Smooth muscle cell of trachea (primary cell): ENCODE measurements around the gene MCF2. TPM values are rescaled to one million over a fixed set of nuclear protein-coding genes. Genes with fewer than 3 reads are reported as not detected.

Experiments
- total RNA-seq: library from RNA; depleted of rRNA; stranded (reverse); fragments of >200 nt; gene quantifications from 2 replicates; pipeline ENCODE4 v1.2.1, GENCODE V29; 2014

Gene MCF2, protein sequence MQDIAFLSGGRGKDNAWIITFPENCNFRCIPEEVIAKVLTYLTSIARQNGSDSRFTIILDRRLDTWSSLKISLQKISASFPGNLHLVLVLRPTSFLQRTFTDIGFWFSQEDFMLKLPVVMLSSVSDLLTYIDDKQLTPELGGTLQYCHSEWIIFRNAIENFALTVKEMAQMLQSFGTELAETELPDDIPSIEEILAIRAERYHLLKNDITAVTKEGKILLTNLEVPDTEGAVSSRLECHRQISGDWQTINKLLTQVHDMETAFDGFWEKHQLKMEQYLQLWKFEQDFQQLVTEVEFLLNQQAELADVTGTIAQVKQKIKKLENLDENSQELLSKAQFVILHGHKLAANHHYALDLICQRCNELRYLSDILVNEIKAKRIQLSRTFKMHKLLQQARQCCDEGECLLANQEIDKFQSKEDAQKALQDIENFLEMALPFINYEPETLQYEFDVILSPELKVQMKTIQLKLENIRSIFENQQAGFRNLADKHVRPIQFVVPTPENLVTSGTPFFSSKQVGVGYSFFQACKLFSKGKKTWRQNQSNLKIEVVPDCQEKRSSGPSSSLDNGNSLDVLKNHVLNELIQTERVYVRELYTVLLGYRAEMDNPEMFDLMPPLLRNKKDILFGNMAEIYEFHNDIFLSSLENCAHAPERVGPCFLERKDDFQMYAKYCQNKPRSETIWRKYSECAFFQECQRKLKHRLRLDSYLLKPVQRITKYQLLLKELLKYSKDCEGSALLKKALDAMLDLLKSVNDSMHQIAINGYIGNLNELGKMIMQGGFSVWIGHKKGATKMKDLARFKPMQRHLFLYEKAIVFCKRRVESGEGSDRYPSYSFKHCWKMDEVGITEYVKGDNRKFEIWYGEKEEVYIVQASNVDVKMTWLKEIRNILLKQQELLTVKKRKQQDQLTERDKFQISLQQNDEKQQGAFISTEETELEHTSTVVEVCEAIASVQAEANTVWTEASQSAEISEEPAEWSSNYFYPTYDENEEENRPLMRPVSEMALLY
- 0.15 and 0.17 TPM in 2 replicates for total RNA-seq

DNA sequence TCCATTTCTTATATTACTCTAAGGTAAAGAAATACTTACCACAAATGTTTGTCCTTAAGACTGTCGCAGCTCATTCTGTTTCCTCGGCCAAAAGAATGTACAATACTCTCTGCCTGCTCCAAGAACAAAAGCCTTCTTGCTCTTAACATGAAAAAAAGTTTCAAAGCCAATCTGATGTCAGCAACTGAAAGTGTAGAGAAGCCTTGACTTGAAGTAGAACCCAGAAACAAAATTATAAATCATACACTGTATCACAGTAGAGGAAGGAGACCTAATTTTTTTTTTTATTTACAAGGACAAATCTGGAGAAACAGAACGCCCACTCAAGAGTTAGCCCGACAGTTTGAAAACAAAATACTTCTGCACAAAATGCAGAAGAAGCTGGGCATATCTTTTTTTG lies at the start of gene MCF2:
Gene MCF2, minus strand, starts transcription at position 101 of the 400 bp plus-strand sequence. CDS start 56,423 bp downstream, outside the sequence.

Other genes starting within 250 kb of the MCF2 start
- gene F9, start 177.4 kb downstream of the MCF2 start, total RNA-seq, result under 0.01 TPM in 1 of 2 replicates, not detected in the other
- gene ATP11C, start 224.9 kb upstream of the MCF2 start, total RNA-seq, result 48.8 and 70.1 TPM in 2 replicates